NCI-H1105 treated with DMSO at 0.1 percent for 48 hours (cell line): ENCODE data around the gene LEFTY2.
"Not testable (repeated sequence)": the region's sequence is repeated elsewhere in the genome, so short reads cannot be mapped to it uniquely, and the experiment has no call there.

ENCODE experiments used
- DNase-seq: peaks from one replicate; lab custom pipeline; 2025; lab: John Stamatoyannopoulos, UW

LEFTY2 gene, protein sequence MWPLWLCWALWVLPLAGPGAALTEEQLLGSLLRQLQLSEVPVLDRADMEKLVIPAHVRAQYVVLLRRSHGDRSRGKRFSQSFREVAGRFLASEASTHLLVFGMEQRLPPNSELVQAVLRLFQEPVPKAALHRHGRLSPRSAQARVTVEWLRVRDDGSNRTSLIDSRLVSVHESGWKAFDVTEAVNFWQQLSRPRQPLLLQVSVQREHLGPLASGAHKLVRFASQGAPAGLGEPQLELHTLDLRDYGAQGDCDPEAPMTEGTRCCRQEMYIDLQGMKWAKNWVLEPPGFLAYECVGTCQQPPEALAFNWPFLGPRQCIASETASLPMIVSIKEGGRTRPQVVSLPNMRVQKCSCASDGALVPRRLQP

DNA sequence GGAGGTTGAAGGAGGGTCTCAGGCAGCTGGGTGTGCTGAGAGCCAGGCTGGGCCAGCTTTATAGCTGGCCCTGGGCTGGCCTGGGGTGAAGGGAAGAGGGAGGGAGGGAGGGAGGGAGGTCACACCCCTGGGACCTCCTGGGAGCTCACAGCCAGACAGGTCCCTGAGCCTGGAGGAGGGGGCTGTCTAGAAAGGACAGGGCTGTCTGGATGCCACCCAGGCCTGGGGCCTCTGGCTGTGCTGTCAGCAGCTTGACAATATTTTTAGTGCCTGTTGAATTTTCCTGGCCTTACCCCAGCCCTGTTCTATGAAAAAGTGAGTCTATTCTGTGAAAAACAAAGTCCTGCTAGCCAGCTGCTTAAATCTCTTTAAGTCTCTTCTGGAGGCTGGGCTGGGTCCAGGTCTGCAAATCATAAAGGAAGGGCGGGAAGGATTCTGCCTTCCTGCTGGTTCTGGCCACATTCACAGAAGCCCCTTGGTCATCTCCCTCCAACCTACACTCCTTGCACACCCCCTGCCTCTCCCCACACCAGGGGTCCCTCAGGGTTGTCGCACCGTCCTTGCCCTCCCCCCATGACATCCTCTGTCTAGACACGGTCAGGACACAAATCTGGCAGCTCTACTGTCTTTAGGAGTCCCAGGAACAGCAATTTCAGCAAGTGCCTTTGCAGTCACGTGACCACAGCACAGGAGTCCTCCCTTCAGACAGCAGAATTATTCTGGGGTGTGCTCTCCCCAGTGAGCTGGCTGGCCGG is at the start of gene LEFTY2:
TSS of gene LEFTY2 (minus strand) at position 34 of the 755 bp plus-strand sequence. CDS start 80 bp downstream, outside the sequence.
- no peak for DNase-seq

DNA sequence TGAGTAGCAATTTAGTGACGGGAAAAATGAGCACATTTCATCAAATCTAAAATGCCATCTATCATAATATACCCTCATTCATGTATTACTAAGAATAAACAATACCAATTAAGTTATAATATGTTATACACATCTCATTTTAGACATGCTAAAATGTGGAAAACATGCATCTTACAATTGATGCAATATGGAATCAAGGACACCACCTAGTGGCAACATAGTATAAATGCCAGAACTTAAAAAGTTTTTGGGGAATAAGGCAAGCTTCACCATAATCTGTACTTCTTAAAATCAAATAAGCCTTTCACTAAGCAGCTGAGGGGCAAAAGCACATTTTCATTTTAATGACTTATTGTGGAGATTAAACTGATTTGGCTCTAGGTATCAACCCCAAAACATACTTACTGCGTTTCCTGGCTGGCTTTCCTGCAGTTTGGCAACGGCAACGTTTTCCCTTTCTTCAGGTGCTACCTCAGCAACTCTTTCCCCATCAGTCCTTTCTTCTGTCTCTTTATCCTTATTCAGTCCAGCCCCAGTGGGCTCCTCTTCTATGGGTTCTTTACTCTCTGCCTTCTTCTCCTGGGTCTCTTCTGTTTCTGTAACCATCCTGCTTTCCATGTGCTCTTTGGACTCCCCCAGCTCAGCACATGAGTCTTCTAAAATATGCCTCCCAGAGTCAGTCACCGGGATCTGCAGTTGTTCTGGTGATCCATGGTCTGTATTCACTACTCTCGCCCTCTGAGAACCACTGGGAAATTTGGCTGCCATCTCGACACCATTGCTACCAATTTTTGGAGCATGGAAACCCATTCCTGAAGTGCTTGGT is 46.7 kb upstream of the LEFTY2 start:
- peak; percentile 37 for DNase-seq

DNA sequence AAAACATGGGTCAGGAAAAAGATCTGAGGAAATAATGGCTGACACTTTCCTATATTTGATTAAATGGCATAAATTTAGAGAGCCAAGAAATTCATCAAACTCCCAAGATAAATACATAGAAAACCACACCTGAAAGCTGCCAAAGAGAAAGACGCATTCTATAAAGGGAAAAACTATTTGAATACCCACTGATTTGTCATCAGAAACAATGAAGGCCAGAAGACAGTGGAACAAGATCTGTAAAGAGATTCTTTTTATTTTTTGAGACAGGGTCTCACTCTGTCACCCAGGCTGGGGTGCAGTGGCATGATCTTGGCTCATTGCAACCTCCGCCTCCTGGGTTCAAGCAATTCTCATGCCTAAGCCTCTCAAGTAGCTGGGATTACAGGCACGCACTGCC is 40.7 kb upstream of the LEFTY2 start:
- no peak for DNase-seq

DNA sequence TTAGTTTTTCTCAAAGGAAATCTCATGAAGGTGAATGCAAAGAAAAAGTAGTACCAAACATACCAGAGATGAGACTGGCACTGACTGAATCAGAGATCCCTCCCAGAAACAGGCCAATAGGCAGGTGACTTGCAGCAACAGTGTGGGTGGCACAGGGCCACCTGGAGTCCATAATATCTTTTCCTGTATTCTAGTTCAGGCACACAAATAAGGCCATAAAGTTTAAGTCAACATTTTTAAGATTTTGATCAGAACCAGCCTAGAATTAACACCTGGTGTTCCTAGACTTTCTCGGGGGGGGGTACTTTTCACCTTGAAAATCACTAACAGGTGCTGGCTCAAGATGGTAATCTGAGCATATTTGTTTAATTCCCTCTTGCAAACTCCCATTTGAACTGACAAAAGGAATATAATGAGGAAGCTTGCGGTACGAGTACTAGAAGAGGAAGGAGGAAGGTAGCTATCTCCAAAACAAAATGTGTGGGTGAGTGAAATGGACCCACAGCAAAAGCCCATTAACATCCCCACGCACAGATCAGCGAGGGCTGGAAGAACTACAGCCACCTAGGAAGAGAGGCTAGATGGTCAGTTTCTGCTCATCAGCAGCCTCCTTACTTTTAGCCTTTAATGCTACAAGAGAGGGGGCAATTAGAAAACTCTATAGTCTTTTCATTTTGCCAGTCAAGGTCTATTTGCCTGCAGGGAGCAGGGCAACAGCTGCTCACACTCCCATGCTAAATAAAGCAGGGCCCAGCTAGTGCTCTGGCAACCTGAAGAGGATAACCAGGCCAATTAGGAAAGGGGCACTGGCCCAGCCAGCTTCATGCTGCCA is 39.2 kb upstream of the LEFTY2 start:
- DNase-seq = peak; percentile 75

DNA sequence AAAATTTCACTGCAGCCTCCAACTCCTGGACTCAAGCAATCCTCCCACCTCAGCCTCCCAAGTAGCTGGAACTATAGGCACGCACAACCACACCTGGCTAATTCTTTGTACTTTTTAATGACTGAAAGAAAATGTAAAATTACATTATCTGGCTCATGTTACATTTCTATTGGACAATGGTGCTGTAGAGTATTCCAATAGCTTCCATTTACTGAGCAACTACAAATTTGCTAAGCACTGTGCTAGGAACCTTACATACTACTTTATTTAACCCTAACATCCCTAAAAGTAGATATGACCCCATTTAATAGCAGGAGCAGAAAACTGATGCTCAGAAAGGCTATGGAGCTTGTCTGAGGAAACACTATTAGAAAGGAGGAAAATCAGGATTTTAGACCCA is 38.4 kb upstream of the LEFTY2 start:
- DNase-seq = no peak

DNA sequence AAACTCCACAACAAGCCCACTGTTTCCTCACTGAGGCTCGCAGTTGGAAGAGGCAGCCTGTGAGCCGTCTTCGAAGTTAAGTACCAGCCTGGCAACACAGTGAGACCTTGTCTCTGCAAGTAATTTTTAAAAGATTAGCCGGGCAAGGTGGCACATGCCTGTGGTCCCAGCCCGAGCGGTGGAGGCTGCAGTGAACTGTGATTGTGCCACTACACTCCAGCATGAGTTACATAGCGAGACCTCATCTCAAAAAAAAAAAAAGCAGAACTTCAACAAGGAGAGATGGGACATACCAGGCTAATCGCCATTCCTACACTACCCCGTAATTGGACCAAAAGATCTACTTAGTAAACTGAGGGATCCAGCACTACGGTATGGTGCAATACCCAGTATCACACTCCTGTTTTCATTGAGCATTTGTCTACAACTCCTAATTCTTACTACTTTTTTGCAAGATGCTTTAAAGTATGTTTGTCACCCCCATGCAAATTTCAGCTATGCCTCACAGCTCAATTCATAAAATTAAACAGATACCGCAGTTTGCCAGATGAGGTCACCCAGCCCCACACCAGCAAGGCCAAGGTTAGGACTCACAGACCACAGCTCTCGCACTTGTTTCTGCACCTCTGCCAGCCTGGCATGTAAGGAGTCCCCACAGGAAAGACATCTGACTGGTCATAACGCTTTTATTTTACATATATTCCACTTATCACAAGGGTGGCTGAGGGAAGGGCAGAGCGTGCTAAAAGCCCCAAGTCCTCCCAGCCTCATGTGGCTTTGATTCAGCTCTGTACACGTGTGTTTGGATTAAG is 37.1 kb upstream of the LEFTY2 start:
- no peak for DNase-seq

DNA sequence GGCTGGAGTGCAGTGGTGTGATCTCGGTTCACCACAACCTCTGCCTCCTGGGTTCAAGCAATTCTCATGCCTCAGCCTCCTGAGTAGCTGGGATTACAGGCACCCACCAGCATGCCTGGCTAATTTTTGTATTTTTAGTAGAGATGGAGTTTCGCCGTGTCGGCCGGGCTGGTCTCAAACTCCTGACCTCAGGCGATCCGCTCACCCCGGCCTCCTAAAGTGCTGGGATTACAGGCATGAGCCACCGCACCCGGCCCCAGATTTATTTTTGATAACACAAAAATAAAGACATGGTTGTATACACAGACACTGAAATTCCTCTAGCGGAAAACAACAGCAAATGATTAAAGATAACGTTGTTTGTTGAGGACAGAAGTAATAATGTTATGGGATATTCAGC is 34.1 kb upstream of the LEFTY2 start:
- DNase-seq = not testable (repeated sequence)

DNA sequence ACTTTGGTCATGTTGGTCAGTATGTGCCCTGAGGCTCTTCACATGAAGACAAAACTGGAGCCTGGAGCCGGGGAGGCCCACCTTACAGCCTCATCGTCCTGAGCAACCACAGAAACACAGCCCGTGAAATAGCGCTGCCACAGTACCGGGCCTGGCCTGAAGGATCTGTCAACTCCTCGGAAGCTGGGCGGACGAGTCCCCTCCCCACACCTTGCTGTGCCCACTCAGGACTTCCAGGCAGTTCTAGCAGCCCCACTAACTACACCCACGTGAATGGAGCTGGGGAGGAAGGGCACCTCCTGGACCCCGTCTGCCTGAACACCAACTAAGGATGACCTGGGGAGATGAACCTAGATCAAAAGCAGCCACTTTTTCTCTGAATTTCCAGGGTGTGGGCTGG is 33.4 kb upstream of the LEFTY2 start:
- no peak for DNase-seq

DNA sequence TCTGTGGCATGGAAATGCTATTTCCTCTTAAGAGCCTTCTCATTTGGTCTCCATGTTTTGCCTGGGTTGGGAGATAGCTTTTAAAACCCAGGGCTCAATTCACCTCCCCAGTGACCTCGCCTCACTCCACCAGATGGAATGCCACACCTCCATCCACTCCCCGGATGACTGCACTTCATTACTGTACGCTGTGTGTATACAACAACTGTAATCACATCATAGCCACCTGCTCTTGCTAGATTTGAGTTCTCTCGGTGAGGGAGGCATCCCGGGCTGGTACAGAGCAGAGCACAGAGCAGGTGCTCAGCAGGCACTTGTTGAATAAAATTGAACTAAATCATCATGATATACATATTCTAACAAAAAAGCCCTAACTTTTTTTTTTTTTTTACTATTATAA is 32.1 kb upstream of the LEFTY2 start:
- DNase-seq = no peak

DNA sequence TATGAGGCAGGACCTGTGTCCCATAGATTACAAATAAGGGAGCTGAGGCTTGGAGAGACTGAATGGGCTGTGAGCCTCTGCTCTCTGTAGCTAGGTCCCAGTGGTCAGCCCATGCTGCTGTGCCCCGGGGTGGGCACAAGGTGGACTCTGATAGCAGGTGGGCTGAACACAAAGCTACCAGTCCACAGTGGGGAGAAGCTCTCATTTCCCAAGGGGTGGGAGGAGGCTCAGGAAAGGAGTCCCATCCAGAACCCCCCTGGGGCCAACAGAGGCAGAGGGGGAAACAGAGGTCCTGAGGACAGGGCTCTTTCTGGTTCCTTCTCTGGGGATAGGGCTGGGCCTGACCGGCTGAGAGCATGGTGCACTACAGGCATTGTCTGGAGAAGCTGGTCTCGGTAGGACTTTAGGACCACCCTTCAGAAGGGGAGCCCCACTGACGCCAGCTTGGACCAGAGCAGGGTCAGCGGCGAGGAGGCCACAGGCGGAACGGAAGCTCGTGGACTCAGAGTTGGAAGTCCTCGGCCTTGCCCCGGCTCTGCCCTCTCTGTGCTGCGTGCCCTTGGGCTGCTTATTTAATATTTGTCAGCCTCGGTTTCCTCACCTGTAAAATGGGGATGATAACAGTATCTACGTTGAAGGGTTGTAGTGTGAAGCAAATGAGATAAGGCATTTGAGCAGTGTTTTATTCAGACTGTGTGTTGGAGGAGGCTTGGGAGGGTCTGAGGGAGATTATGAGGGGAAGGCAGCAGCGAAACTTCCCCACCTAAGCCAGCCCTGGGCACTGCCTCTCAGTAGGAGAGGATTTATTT is 31.5 kb upstream of the LEFTY2 start:
- no peak for DNase-seq

DNA sequence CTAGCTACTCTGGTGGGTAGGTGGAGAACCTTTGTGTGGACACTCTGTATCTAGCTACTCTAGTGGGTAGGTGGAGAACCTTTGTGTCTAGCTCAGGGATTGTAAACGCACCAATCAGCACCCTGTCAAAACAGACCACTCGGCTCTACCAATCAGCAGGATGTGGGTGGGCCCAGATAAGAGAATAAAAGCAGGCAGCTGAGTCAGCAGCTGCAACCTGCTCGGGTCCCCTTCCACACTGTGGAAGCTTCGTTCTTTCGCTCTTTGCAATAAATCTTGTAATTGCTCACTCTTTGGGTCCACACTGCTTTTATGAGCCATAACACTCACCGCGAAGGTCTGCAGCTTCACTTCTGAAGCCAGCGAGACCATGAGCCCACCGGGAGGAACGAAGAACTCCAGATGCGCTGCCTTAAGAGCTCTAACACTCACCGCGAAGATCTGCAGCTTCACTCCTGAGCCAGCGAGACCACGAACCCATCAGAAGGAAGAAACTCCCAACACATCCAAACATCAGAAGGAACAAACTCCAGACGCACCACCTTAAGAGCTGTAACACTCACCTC is 29.7 kb upstream of the LEFTY2 start:
- DNase-seq = not testable (repeated sequence)

DNA sequence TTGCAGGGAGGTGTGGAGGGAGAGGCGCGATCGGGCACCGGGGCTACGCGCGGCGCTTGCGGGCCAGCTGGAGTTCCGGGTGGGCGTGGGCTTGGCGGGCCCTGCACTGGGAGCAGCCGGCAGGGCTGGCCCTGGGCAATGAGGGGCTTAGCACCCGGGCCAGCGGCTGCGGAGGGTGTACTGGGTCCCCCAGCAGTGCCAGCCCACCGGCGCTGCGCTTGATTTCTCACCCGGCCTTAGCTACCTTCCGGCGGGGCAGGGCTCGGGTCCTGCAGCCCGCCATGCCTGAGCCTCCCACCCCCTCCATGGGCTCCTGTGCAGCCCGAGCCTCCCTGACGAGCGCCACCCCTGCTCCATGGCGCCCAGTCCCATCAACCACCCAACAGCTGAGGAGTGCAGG is 28.7 kb upstream of the LEFTY2 start:
- not testable (repeated sequence) for DNase-seq

DNA sequence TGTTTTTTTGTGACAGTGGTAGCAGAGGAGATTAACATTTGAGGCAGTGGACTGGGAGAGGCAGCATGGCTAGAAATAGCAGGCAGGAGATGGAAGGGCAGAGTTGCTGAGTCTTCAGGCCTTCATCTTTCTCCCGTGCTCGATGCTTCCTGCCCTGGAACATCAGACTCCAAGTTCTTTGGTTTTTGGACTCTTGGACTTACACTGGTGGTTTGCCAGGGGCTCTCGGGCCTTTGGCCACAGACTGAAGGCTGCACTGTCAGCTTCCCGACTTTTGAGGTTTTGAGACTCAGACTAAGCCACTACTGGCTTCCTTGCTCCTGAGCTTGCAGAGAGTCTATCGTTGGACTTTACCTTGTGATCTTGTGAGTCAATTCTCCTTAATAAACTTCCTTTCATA is 24.2 kb upstream of the LEFTY2 start:
- no peak for DNase-seq

DNA sequence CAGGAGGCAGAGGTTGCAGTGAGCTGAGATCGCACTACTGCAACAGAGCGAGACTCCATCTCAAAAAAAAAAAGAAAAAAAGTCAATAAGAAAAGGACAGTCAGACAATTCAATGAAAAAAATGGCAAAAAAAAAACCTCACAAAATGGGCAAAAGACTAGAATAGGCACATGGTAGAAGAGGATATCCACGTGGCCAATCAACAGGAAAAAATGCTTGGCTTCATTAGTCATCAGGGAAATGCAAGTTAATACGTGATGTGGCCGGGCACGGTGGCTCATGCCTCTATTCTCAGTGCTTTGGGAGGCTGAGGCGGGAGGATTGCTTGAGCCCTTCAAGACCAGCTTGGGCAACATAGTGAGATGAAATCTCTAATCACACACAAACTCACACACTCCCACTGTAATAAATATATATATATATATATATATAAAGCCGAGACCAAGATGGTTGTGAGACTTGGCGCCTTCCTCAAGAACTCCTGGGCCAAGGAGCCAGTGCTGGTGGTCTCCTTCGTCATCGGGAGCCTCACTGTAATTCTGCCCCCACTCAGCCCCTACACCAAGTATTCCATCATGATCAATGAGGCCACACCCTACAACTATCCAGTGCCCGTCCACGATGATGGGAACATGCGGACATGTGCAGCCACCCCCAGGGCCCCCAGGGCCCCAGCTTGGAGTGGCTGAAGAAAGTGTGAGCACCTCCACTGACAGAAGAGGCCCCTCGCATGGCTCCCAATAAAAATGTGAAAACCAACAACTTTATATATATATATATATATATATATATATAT is 22.9 kb upstream of the LEFTY2 start:
- DNase-seq = no peak

DNA sequence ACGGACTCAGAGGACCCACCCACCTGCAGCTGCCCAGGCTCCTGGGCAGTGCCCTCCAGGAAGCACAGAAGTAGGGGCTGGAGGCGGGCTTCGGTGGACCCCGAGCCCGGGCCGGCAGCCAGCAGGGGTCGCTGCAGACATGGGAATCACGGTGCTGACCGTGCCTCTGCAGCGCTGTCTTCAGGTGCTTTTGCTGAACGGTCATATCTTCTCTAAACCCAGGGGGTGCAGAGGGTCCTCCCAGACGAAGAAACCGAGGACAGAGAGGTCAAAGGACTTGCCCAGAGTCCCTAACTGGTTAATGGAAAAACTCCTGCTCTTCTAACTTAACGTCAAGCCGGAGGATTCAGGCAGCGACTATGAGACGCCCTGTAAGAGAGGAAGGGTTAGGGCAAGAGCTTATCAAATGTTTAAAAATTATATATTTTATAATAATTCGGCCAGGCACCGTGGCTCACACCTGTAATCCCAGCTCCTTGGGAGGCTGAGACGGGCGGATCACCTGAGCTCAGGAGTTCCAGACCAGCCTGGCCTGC is 21.5 kb upstream of the LEFTY2 start:
- no peak for DNase-seq

DNA sequence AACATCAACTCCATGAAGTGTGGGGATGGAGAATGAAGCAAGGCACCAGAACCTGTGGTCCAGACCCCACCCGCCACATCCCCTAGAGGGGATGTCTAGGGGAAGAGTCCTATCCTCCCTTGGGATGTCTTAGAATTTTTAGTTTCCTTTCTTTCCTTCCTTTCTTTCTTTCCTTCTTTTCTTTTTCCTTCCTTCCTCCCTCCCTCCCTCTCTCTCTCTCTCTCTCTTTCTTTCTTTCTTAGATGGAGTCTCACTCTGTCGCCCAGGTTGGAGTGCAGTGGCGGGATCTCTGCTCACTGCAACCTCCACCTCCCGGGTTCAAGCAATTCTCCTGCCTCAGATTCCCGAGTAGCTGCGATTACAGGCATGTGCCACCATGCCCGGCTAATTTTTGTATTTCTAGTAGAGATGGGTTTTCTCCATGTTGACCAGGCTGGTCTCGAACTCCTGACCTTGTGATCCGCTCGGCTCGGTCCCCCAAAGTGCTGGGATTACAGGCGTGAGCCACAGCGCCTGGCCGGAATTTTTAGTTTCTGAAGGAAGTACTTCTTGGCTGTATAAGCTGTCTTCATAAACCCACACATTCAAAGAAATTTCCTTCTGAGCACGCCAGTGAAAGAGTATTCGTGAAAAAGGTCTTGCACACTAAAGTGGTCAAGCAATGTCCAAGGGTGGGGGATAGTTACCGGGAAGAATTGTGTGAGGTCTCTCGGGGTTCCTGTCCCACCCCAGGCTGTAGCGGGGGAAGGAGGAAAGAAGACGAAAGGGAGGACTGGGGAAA is 20.8 kb upstream of the LEFTY2 start:
- no peak for DNase-seq

DNA sequence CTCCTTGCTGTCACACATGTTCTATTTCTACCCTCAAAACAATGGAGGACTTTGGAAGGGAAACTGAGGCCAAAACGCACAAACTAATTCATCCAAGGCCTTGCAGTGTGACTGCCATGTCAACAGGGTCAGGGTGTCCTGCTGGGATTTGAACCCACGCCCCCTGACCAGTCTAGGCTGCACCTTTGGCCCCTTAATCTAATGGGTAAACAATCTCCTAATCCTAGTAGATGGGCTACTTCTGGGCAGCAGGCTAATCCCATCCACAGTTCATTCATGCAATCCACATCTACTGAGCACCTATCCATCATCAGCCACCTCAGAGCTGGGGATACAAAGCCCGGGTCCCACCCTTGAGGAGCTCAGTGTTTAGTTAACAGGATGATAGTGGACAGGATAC is 17.0 kb upstream of the LEFTY2 start:
- DNase-seq = no peak

DNA sequence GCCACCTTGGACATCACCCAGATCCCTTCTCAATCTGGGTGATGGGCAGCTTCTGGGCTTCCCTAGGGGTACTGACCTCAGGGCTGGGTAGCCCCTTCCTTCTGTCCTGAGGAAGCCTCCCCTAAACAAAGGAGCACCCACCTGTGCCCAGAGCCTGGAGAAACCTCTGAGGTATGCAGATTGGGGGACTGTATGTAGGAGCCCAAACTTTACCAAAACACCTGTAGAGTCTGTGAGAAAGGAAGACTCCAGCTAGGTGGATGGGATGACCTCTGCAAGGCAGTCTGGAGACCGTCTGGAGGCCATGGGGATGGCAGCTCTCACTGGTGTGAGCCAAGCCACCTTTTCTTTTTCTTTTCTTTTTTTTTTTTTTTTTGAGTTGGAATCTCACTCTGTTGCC is 13.7 kb upstream of the LEFTY2 start:
- DNase-seq = no peak
